SK-N-SH treated with all-trans-retinoic acid at 6 μM for 48 hours (cell line): ENCODE measurements around the gene PCMTD2.

ENCODE experiments used
- ATAC-seq: fragments of 200-7000 bp; cut with Tn5 transposase; 3 replicates; pipeline ENCODE4 v1.9.1; 2020; ENCODE audit warnings: mild to moderate bottlenecking, moderate library complexity
- ARNTL ChIP-seq: fragments of 450-650 bp; formaldehyde crosslinking; IDR thresholded peaks from 2 replicates; pipeline ENCODE4 v1.5.0; 2020; ENCODE audit warnings: low read depth, mild to moderate bottlenecking, moderate library complexity, borderline replicate concordance
- CSDC2 ChIP-seq: fragments of 250-450 bp; sonication (Bioruptor Pico); IDR thresholded peaks from 2 replicates; pipeline ENCODE4 v1.5.0; 2020; ENCODE audit warnings: mild to moderate bottlenecking, moderate library complexity
- ESRRG ChIP-seq: fragments of 250-450 bp; sonication (Bioruptor Pico); IDR thresholded peaks from 2 replicates; pipeline ENCODE4 v1.6.1; 2021; ENCODE audit warnings: mild to moderate bottlenecking
- GLIS3 ChIP-seq: fragments of 250-450 bp; sonication (Bioruptor Pico); IDR thresholded peaks from 2 replicates; pipeline ENCODE4 v1.5.0; 2020; ENCODE audit warnings: mild to moderate bottlenecking, moderate library complexity
- ISL1 ChIP-seq: fragments of 250-450 bp; sonication (Bioruptor Pico); IDR thresholded peaks from 2 replicates; pipeline ENCODE4 v2.1.2; 2022; ENCODE audit warnings: mild to moderate bottlenecking, moderate library complexity
- OSR1 ChIP-seq: fragments of 250-450 bp; sonication (Bioruptor Pico); IDR thresholded peaks from 2 replicates; pipeline ENCODE4 v1.8.0; 2022; ENCODE audit warnings: moderate library complexity, mild to moderate bottlenecking, inconsistent platforms
- PPARA ChIP-seq: fragments of 250-450 bp; sonication (Bioruptor Pico); IDR thresholded peaks from 2 replicates; pipeline ENCODE4 v1.5.0; 2020; ENCODE audit warnings: mild to moderate bottlenecking, borderline replicate concordance
- RARB ChIP-seq: fragments of 250-450 bp; sonication (Bioruptor Pico); IDR thresholded peaks from 2 replicates; pipeline ENCODE4 v1.8.0; 2021; ENCODE audit warnings: mild to moderate bottlenecking, moderate library complexity
- SNAI2 ChIP-seq: fragments of 250-450 bp; sonication (Bioruptor Pico); IDR thresholded peaks from 2 replicates; pipeline ENCODE4 v1.5.0; 2020; ENCODE audit warnings: mild to moderate bottlenecking, moderate library complexity
- TCF4 ChIP-seq: fragments of 250-450 bp; sonication (Bioruptor Pico); IDR thresholded peaks from 2 replicates; pipeline ENCODE4 v1.8.0; 2021; ENCODE audit warnings: mild to moderate bottlenecking, moderate library complexity, borderline replicate concordance
- TOX ChIP-seq: fragments of 250-450 bp; sonication (Bioruptor Pico); IDR thresholded peaks from 2 replicates; pipeline ENCODE4 v1.8.0; 2021; ENCODE audit warnings: mild to moderate bottlenecking, moderate library complexity, borderline replicate concordance
- ZC3H10 ChIP-seq: fragments of 250-450 bp; sonication (Bioruptor Pico); IDR thresholded peaks from 2 replicates; pipeline ENCODE4 v1.5.1; 2021; ENCODE audit warnings: mild to moderate bottlenecking, moderate library complexity
- ZFP3 ChIP-seq: fragments of 250-450 bp; sonication (Bioruptor Pico); IDR thresholded peaks from 2 replicates; pipeline ENCODE4 v1.5.0; 2020; ENCODE audit warnings: mild to moderate bottlenecking, moderate library complexity
- ZFP30 ChIP-seq: fragments of 450-650 bp; formaldehyde crosslinking; IDR thresholded peaks from 2 replicates; pipeline ENCODE4 v1.5.0; 2022; ENCODE audit warnings: mild to moderate bottlenecking, moderate library complexity
- ZNF565 ChIP-seq: fragments of 450-650 bp; formaldehyde crosslinking; conservative IDR thresholded peaks from 2 replicates; pipeline ENCODE4 v1.5.0; 2020; ENCODE audit warnings: low read depth, mild to moderate bottlenecking, moderate library complexity
- ZNF70 ChIP-seq: fragments of 450-650 bp; formaldehyde crosslinking; IDR thresholded peaks from 2 replicates; pipeline ENCODE4 v1.5.0; 2020; ENCODE audit warnings: mild to moderate bottlenecking, moderate library complexity
- ZNF8 ChIP-seq: fragments of 450-650 bp; formaldehyde crosslinking; IDR thresholded peaks from 2 replicates; pipeline ENCODE4 v1.5.0; 2020; ENCODE audit warnings: mild to moderate bottlenecking, moderate library complexity
- TF ChIP-seq, protein P1 (sequence below): fragments of 250-450 bp; sonication (Bioruptor Pico); IDR thresholded peaks from 2 replicates; pipeline ENCODE4 v1.8.0; 2020; ENCODE audit warnings: mild to moderate bottlenecking, moderate library complexity, borderline replicate concordance
- TF ChIP-seq, protein P2 (sequence below): fragments of 250-450 bp; sonication (Bioruptor Pico); IDR thresholded peaks from 2 replicates; pipeline ENCODE4 v1.5.1; 2021; ENCODE audit warnings: mild to moderate bottlenecking, moderate library complexity

The PCMTD2 gene

GRCh38 chr20:64222851-64223525, 32.6 kb upstream of the PCMTD2 start:
- TF ChIP-seq, protein P1, sequence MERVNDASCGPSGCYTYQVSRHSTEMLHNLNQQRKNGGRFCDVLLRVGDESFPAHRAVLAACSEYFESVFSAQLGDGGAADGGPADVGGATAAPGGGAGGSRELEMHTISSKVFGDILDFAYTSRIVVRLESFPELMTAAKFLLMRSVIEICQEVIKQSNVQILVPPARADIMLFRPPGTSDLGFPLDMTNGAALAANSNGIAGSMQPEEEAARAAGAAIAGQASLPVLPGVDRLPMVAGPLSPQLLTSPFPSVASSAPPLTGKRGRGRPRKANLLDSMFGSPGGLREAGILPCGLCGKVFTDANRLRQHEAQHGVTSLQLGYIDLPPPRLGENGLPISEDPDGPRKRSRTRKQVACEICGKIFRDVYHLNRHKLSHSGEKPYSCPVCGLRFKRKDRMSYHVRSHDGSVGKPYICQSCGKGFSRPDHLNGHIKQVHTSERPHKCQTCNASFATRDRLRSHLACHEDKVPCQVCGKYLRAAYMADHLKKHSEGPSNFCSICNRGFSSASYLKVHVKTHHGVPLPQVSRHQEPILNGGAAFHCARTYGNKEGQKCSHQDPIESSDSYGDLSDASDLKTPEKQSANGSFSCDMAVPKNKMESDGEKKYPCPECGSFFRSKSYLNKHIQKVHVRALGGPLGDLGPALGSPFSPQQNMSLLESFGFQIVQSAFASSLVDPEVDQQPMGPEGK (CRISPR knock-in tag) = no peak
- TF ChIP-seq ZFP3 = no peak
- TF ChIP-seq ZFP30 (CRISPR knock-in tag) = no peak
- no peak for TF ChIP-seq ARNTL (CRISPR knock-in tag)
- no peak for TF ChIP-seq ZC3H10 (CRISPR knock-in tag)
- TF ChIP-seq GLIS3 (CRISPR knock-in tag) = no peak
- TF ChIP-seq, protein P2, sequence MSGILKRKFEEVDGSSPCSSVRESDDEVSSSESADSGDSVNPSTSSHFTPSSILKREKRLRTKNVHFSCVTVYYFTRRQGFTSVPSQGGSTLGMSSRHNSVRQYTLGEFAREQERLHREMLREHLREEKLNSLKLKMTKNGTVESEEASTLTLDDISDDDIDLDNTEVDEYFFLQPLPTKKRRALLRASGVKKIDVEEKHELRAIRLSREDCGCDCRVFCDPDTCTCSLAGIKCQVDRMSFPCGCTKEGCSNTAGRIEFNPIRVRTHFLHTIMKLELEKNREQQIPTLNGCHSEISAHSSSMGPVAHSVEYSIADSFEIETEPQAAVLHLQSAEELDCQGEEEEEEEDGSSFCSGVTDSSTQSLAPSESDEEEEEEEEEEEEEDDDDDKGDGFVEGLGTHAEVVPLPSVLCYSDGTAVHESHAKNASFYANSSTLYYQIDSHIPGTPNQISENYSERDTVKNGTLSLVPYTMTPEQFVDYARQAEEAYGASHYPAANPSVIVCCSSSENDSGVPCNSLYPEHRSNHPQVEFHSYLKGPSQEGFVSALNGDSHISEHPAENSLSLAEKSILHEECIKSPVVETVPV (CRISPR knock-in tag) = no peak
- TF ChIP-seq OSR1 (CRISPR knock-in tag) = no peak
- ATAC-seq = no peak

GRCh38 chr20:64223526-64224067, 32.0 kb upstream of the PCMTD2 start:
- no peak for ATAC-seq
- TF ChIP-seq TCF4 (CRISPR knock-in tag) (no peak), OSR1 (CRISPR knock-in tag) (no peak)
- TF ChIP-seq, all 23 proteins: peak for 0

GRCh38 chr20:64224351-64225170, 31.0 kb upstream of the PCMTD2 start:
- ATAC-seq = peak; percentile 76
- TF ChIP-seq TOX (CRISPR knock-in tag) (no peak), ZFP30 (CRISPR knock-in tag) (no peak), ISL1 (CRISPR knock-in tag) (no peak), PPARA (CRISPR knock-in tag) (no peak), SNAI2 (CRISPR knock-in tag) (no peak), GLIS3 (CRISPR knock-in tag) (no peak), ZFP3 (no peak), ZNF565 (no peak)

DNA sequence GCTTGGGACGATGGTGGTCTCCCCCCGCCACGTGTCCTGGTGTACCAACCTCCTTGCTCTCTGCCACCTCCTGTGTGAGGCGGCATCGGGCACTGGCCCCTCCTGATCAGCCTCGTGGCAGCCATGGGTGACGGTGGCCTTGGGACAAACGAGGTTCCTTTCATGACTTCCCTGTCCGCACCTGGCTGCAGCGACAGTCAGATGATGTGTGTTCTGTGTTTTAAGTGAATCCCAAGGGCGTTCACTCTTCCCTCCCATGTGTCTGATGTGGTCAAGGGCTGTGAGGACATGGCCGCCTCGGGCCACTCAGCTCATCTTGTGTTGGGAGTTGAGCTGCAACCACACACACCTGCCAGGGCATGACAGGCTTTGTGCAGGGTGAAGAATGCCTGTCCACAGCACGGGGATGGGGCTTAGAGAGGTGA, 30.4 kb upstream of the PCMTD2 start:
- ATAC-seq = no peak
- TF ChIP-seq ISL1 (CRISPR knock-in tag) = no peak
- TF ChIP-seq CSDC2 = no peak
- TF ChIP-seq PPARA (CRISPR knock-in tag) = no peak
- no peak for TF ChIP-seq GLIS3 (CRISPR knock-in tag)
- TF ChIP-seq RARB = no peak
- no peak for TF ChIP-seq ZFP3
- no peak for TF ChIP-seq ARNTL (CRISPR knock-in tag)
- no peak for TF ChIP-seq ZC3H10 (CRISPR knock-in tag)
- no peak for TF ChIP-seq ZNF8 (CRISPR knock-in tag)
- no peak for TF ChIP-seq TOX (CRISPR knock-in tag)
- TF ChIP-seq ZNF565 = no peak
- no peak for TF ChIP-seq ZNF70 (CRISPR knock-in tag)
- TF ChIP-seq ZFP30 (CRISPR knock-in tag) = no peak
- no peak for TF ChIP-seq ESRRG (CRISPR knock-in tag)
- TF ChIP-seq, protein P2 (CRISPR knock-in tag) = no peak
